ENCODE results near the gene DAP. TPM values are rescaled to one million over a fixed set of nuclear protein-coding genes. Genes with fewer than 3 reads are reported as not detected.

The DAP gene
- total and polyA plus RNA-seq, 2 of the 13 experiments (the other 11 are each of a cell fraction or from before 2014, with no cell fraction given) = 22.0 to 57.5 TPM

- TF ChIP-seq ZFY (CRISPR knock-in tag; IDR thresholded peaks at IDR 0.05) (peak; percentile 37; the same call in 1 of the 2 replicates), CTCF (CRISPR knock-in tag; IDR thresholded peaks at IDR 0.05) (no peak), ZNF143 (CRISPR knock-in tag; IDR thresholded peaks at IDR 0.05) (no peak), PRDM4 (CRISPR knock-in tag; IDR thresholded peaks at IDR 0.05; ENCODE audit: borderline replicate concordance) (no peak), GATAD1 (CRISPR knock-in tag; IDR thresholded peaks at IDR 0.05) (peak; percentile 31; the same call in 1 of the 2 replicates), ZNF761 (CRISPR knock-in tag; conservative IDR thresholded peaks at IDR 0.05) (no peak), HMG20A (CRISPR knock-in tag; IDR thresholded peaks at IDR 0.05; ENCODE audit: borderline replicate concordance) (peak; percentile 47; the same call in 1 of the 2 replicates), TCF7 (IDR thresholded peaks at IDR 0.05; ENCODE audit: low read depth) (peak; percentile 69), PTBP1 (IDR thresholded peaks at IDR 0.05; ENCODE audit: low read depth, low read length, poor library complexity, severe bottlenecking) (no peak), REST (IDR thresholded peaks at IDR 0.05; ENCODE audit: borderline replicate concordance in 1 of 2, low read depth in 1 of 2, low read length in 2 of 2) (no peak; a peak in 1 of 4 replicates), MYC (CRISPR knock-in tag; IDR thresholded peaks at IDR 0.05; ENCODE audit: borderline replicate concordance) (no peak), ZNF512 (CRISPR knock-in tag; IDR thresholded peaks at IDR 0.05) (no peak), ZNF3 (CRISPR knock-in tag; IDR thresholded peaks at IDR 0.05) (no peak), MXD3 (CRISPR knock-in tag; IDR thresholded peaks at IDR 0.05) (no peak)
Measured at GRCh38 chr5:10760096-10760920, 726 bp downstream of the DAP start (continued).

Measured in HepG2 (cell line).